SK-N-SH (cell line): Measurements from ENCODE around the gene ACP6. TPM values are rescaled to one million over a fixed set of nuclear protein-coding genes. Genes with fewer than 3 reads are reported as not detected.

ENCODE experiments used
- CTCF ChIA-PET: fragments of 300-600, 350-600 bp; formaldehyde crosslinking; extraction: SDS; loops from one replicate; lab custom pipeline; 2021; lab: Yijun Ruan, JAX
- POLR2A ChIA-PET: fragments of 350-600 bp; sonication (Branson Sonifier 250); formaldehyde crosslinking; extraction: SDS; loops from one replicate; lab custom pipeline; 2020; ENCODE audit warnings: antibody characterized with exemption, inconsistent platforms; lab: Yijun Ruan, JAX
- DNase-seq: peaks from one replicate; pipeline ENCODE4 v3.0.0; 2012
- H2AFZ ChIP-seq: fragments of 200-600 bp; sonication (generic); 2 replicates; pipeline ENCODE4 v1.8.1; 2016; ENCODE audit warnings: antibody characterized with exemption, mild to moderate bottlenecking, low read depth
- H3F3A ChIP-seq: fragments of 200-600 bp; sonication (generic); replicated peaks from 2 replicates; pipeline ENCODE3; 2016; ENCODE audit warnings: antibody characterized with exemption, mild to moderate bottlenecking; ENCODE audit not compliant: insufficient read depth
- H3K27ac ChIP-seq, 2 experiments: fragments of 200-500 bp in 1 of 2; fragments of 200-600 bp in 1 of 2; sonication (Bioruptor generic) in 1 of 2; sonication (generic), shearing (Covaris generic) in 1 of 2; 2 replicates each; pipeline versions ENCODE4 v1.5.1 to v1.6.1; 2014 to 2016; ENCODE audit warnings: low read depth in 2 of 2, inconsistent platforms in 1 of 2, low read length in 1 of 2, mild to moderate bottlenecking in 1 of 2, mixed read lengths in 1 of 2
- H3K27me3 ChIP-seq: fragments of 200-600 bp; sonication (generic), shearing (Covaris generic); 2 replicates; pipeline ENCODE4 v1.6.1; 2016; ENCODE audit warnings: mixed run types; ENCODE audit not compliant: insufficient read depth
- H3K36me3 ChIP-seq, 2 experiments: fragments of 200-500 bp in 1 of 2; fragments of 200-600 bp in 1 of 2; sonication (Bioruptor generic) in 1 of 2; sonication (generic) in 1 of 2; replicated peaks in 1 of 2; 2 replicates each; pipeline versions ENCODE3 to v1.5.1; 2014 to 2016; ENCODE audit warnings: low read length in 1 of 2, mild to moderate bottlenecking in 1 of 2; ENCODE audit not compliant: insufficient read depth in 2 of 2, control insufficient read depth in 1 of 2
- H3K4me1 ChIP-seq, 2 experiments: fragments of 200-500 bp in 1 of 2; fragments of 200-600 bp in 1 of 2; sonication (Bioruptor generic) in 1 of 2; sonication (generic), shearing (Covaris generic) in 1 of 2; 2 replicates each; pipeline versions ENCODE4 v1.5.1 to v1.6.1; 2014 to 2016; ENCODE audit warnings: low read depth in 1 of 2, low read length in 1 of 2, mixed run types in 1 of 2; ENCODE audit not compliant: insufficient read depth in 2 of 2, control insufficient read depth in 1 of 2
- H3K4me2 ChIP-seq: fragments of 200-600 bp; sonication (generic), shearing (Covaris generic); 2 replicates; pipeline ENCODE4 v1.6.1; 2017; ENCODE audit warnings: mixed run types
- H3K4me3 ChIP-seq, 2 experiments: fragments of 200-500 bp in 1 of 2; fragments of 200-600 bp in 1 of 2; sonication (Bioruptor generic) in 1 of 2; sonication (generic), shearing (Covaris generic) in 1 of 2; 2 replicates each; pipeline versions ENCODE4 v1.5.1 to v1.8.1; 2014 to 2016; ENCODE audit warnings: low read depth in 2 of 2, inconsistent platforms in 1 of 2, low read length in 1 of 2, mild to moderate bottlenecking in 1 of 2, mixed read lengths in 1 of 2, moderate library complexity in 1 of 2
- H3K79me2 ChIP-seq: fragments of 200-600 bp; sonication (generic); 2 replicates; pipeline ENCODE4 v1.8.1; 2017; ENCODE audit warnings: mild to moderate bottlenecking; ENCODE audit not compliant: insufficient read depth
- H3K9ac ChIP-seq: fragments of 200-600 bp; sonication (generic); 2 replicates; pipeline ENCODE4 v1.6.1; 2017; ENCODE audit warnings: mixed run types
- H3K9me2 ChIP-seq: fragments of 200-600 bp; sonication (generic); 2 replicates; pipeline ENCODE4 v1.6.1; 2017; ENCODE audit warnings: mixed run types
- H3K9me3 ChIP-seq: fragments of 200-600 bp; sonication (generic); 2 replicates; pipeline ENCODE4 v1.6.1; 2017; ENCODE audit warnings: mixed run types, mild to moderate bottlenecking, moderate library complexity
- H4K20me1 ChIP-seq: fragments of 200-600 bp; sonication (generic); 2 replicates; pipeline ENCODE4 v1.6.1; 2017; ENCODE audit warnings: mild to moderate bottlenecking, mixed run types; ENCODE audit not compliant: insufficient read depth
- CHD2 ChIP-seq: fragments of 150-350 bp; IDR thresholded peaks from 2 replicates; pipeline ENCODE4 v1.6.1; 2018; ENCODE audit warnings: low read length; ENCODE audit not compliant: partially characterized antibody
- CTCF ChIP-seq: fragments of 200-600 bp; sonication (generic); IDR thresholded peaks from 2 replicates; pipeline ENCODE4 v1.6.1; 2017; ENCODE audit warnings: antibody characterized with exemption, mild to moderate bottlenecking, moderate library complexity
- ELF1 ChIP-seq: IDR thresholded peaks from 2 replicates; pipeline ENCODE4 v1.4.0; 2012
- FOXJ3 ChIP-seq: sonication (generic); formaldehyde crosslinking; IDR thresholded peaks from 2 replicates; pipeline ENCODE4 v1.5.1; 2020; ENCODE audit warnings: mild to moderate bottlenecking, missing genetic modification reagents
- FOXM1 ChIP-seq: IDR thresholded peaks from 2 replicates; pipeline ENCODE4 v1.4.0; 2012; ENCODE audit warnings: low read depth, mild to moderate bottlenecking
- GABPA ChIP-seq: IDR thresholded peaks from 2 replicates; pipeline ENCODE4 v1.4.0; 2012; ENCODE audit warnings: low read depth, mild to moderate bottlenecking
- GATA2 ChIP-seq: sonication (generic); formaldehyde crosslinking; IDR thresholded peaks from 2 replicates; pipeline ENCODE4 v1.5.0; 2020; ENCODE audit warnings: mild to moderate bottlenecking, missing genetic modification reagents
- IRF3 ChIP-seq: fragments of 150-350 bp; IDR thresholded peaks from 2 replicates; pipeline ENCODE4 v1.6.1; 2016; ENCODE audit warnings: mild to moderate bottlenecking, low read depth, low read length
- JUND ChIP-seq: IDR thresholded peaks from 2 replicates; pipeline ENCODE4 v1.4.0; 2012
- MXI1 ChIP-seq: IDR thresholded peaks from 2 replicates; pipeline ENCODE4 v1.6.1; 2012; ENCODE audit warnings: mild to moderate bottlenecking, low read depth, low read length, improper control_type of control experiment
- NFIC ChIP-seq: IDR thresholded peaks from 2 replicates; pipeline ENCODE4 v1.4.0; 2012; ENCODE audit warnings: borderline replicate concordance
- NRF1 ChIP-seq: IDR thresholded peaks from 2 replicates; pipeline ENCODE4 v1.6.1; 2012; ENCODE audit warnings: low read depth, mild to moderate bottlenecking, low read length
- RFX5 ChIP-seq: IDR thresholded peaks from 2 replicates; pipeline ENCODE4 v1.6.1; 2012; ENCODE audit warnings: mild to moderate bottlenecking, improper control_type of control experiment, low read length
- SMC3 ChIP-seq: IDR thresholded peaks from 2 replicates; pipeline ENCODE4 v1.6.1; 2012; ENCODE audit warnings: low read depth, low read length, improper control_type of control experiment
- YY1 ChIP-seq: IDR thresholded peaks from 2 replicates; pipeline ENCODE4 v1.4.0; 2012; ENCODE audit warnings: low read depth, mild to moderate bottlenecking
- ZBTB33 ChIP-seq: IDR thresholded peaks from 2 replicates; pipeline ENCODE4 v1.4.0; 2012; ENCODE audit warnings: low read depth, borderline replicate concordance
- WGBS: methylation state at CpG from one replicate; pipeline ENCODE4 v1.1.6; 2017; ENCODE audit warnings: low lambda C conversion rate; 5-methylcytosine and 5-hydroxymethylcytosine counted together
- polyA plus RNA-seq, 3 experiments: library from polyadenylated mRNA; depleted of rRNA; stranded (reverse); fragments of >200 nt; gene quantifications; 2 replicates each; pipeline ENCODE4 v1.2.3, GENCODE V29; 2012
- TF ChIP-seq, protein P1 (sequence below): IDR thresholded peaks from 2 replicates; pipeline ENCODE4 v1.6.1; 2012; ENCODE audit warnings: mild to moderate bottlenecking, low read depth, low read length, moderate library complexity

ACP6 gene
- polyA plus RNA-seq, 1 of the 3 experiments (the other 2 are of a cell fraction) = 10.9 TPM

DNA sequence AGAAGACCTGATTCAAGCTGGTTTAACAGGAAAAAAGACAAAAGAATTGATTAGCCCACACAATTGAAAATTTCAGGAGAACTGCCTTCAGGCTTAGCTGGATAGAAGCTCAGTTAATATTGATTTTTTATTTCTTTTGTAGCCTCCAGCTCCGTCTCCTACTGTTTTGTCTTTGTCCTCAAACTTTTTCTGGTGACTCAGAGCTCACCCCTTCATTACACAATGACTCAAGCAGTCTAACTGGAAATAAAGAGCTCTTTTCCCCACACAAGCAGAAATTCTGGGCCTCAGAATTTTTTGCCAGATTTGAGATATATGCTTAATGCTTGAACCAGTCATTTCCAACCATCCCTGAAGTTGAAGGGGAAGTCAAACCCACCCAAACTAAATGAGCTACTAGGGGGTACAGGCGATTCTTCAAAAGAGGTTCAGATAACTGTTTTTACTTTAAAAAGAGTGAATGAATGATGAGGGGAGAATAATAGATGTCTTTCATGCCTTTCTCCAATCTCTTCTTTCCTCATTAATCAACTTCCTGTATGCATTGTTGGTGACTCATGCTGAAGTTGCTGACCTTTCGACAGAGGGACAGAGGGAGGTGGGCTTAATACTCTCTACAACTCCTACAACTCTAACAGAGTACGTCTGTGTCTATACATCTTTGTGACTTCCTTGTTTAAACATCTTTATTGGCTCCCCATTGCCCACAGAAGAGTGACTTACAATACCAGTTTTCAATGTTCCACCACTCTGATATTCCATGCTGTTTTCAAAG is 6.2 kb upstream of the ACP6 start (continued):
- TF ChIP-seq CTCF (no peak), GABPA (no peak), RFX5 (no peak), MXI1 (no peak), FOXM1 (no peak), IRF3 (no peak), SMC3 (no peak), FOXJ3 (CRISPR knock-in tag) (no peak), ELF1 (no peak)

DNA sequence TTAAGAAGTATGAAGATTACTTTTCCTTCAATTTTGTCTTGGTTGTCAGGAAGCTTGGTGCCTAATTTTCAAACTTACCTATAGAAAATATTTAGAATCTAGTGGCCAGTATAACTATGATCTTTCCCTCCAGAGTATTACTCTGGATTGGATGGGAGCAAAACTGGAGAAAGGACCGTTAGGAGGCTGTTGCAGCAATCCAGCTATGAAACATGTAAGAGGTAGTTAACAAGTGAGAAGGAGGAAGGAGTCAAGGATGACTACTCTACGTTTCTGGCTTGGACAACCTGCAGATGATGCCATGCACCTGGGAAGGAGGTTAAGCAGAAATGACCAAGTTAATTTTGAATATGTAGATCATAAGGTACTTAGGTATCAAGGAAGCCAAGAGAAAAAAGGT is 3.5 kb upstream of the ACP6 start:
- 22% methylated on average over 2 of the region's 2 CpGs for WGBS
- Histone ChIP-seq H3K27me3 (no peaks in the 10 kb centered on the region), H3K4me1 (peaks cover 6 to 35% of the 10 kb centered on the region in 2 experiments; a peak in 3 of 4 replicates), H3K79me2 (peaks cover 2% of the 10 kb centered on the region; the same call in 1 of the 2 replicates), H3K4me2 (no peak overlapping the region), H2AFZ (no peak overlapping the region), H3K27ac (no peak overlapping the region), H3K9me2 (no peaks in the 10 kb centered on the region), H3K9ac (no peak overlapping the region), H3F3A (peaks cover 25% of the 10 kb centered on the region), H3K9me3 (peaks cover 6% of the 10 kb centered on the region; the same call in 1 of the 2 replicates), H3K36me3 (no peaks in the 10 kb centered on the region), H3K4me3 (no peak overlapping the region), H4K20me1 (no peaks in the 10 kb centered on the region)
- ChIA-PET CTCF (interaction anchor here (0.6 kb wide), 1 partner anchor 115 kb away, joined by 3 read pairs; no protein-coding TSS in a partner anchor), POLR2A (no interaction called here)
- no peak for DNase-seq
- no peak for TF ChIP-seq GABPA
- no peak for TF ChIP-seq NFIC
- TF ChIP-seq YY1 = no peak
- TF ChIP-seq JUND = no peak
- TF ChIP-seq CHD2 = no peak
- no peak for TF ChIP-seq NRF1
- TF ChIP-seq CTCF = no peak
- no peak for TF ChIP-seq FOXM1
- TF ChIP-seq, protein P1, sequence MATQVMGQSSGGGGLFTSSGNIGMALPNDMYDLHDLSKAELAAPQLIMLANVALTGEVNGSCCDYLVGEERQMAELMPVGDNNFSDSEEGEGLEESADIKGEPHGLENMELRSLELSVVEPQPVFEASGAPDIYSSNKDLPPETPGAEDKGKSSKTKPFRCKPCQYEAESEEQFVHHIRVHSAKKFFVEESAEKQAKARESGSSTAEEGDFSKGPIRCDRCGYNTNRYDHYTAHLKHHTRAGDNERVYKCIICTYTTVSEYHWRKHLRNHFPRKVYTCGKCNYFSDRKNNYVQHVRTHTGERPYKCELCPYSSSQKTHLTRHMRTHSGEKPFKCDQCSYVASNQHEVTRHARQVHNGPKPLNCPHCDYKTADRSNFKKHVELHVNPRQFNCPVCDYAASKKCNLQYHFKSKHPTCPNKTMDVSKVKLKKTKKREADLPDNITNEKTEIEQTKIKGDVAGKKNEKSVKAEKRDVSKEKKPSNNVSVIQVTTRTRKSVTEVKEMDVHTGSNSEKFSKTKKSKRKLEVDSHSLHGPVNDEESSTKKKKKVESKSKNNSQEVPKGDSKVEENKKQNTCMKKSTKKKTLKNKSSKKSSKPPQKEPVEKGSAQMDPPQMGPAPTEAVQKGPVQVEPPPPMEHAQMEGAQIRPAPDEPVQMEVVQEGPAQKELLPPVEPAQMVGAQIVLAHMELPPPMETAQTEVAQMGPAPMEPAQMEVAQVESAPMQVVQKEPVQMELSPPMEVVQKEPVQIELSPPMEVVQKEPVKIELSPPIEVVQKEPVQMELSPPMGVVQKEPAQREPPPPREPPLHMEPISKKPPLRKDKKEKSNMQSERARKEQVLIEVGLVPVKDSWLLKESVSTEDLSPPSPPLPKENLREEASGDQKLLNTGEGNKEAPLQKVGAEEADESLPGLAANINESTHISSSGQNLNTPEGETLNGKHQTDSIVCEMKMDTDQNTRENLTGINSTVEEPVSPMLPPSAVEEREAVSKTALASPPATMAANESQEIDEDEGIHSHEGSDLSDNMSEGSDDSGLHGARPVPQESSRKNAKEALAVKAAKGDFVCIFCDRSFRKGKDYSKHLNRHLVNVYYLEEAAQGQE = no peak
- no peak for TF ChIP-seq ZBTB33
- no peak for TF ChIP-seq FOXJ3 (CRISPR knock-in tag)
- no peak for TF ChIP-seq IRF3
- TF ChIP-seq GATA2 (CRISPR knock-in tag) = no peak
- no peak for TF ChIP-seq MXI1
